ENCODE measurements around the gene VPS26A. TPM values are rescaled to one million over a fixed set of nuclear protein-coding genes. Genes with fewer than 3 reads are reported as not detected.

Gene VPS26A
- total RNA-seq, 4 donors from 2014 or later: 31.8 to 47.3 (median 38.4) TPM

DNA sequence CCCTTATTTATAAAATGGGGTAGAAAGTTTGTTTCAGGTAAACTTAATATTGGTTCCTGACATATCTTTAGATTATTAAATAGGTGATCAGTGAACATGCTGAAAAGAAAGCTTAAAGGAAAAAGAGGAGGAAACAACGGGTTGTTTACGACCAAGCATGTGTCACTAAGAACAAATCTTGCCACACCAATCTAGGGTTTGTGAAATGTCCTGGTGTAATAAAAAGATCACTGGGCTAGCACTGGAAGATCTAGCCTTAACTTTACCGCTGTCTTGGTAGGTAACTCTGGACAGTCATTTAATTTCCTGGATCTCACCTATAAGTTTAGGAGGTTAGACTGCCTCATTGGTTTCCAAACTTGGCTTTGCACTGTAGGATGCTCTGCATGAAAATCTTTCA is 19.0 kb downstream of the VPS26A start:
- 93% methylated on average over 3 of the region's 3 CpGs for WGBS
- Histone ChIP-seq H3K9me3 (no peaks in the 10 kb centered on the region), H3K4me1 (peaks cover 0 to 13% (median 5%) of the 10 kb centered on the region in 4 donors), H3K27ac (replicated peaks in 1 of 4) (no peak overlapping the region), H3K27me3 (no peaks in the 10 kb centered on the region), H3K4me3 (no peak overlapping the region), H3K36me3 (peaks cover 0 to 7% (median 4%) of the 10 kb centered on the region in 4 donors)
- no peak for DNase-seq (ENCODE audit: extremely low spot score)
- intact Hi-C loops (cut with DNase I): no loop called here
- no peak for TF ChIP-seq EP300 (IDR thresholded peaks at IDR 0.05)
- no peak for TF ChIP-seq POLR2AphosphoS5 (IDR thresholded peaks at IDR 0.05)
- TF ChIP-seq, protein P1, sequence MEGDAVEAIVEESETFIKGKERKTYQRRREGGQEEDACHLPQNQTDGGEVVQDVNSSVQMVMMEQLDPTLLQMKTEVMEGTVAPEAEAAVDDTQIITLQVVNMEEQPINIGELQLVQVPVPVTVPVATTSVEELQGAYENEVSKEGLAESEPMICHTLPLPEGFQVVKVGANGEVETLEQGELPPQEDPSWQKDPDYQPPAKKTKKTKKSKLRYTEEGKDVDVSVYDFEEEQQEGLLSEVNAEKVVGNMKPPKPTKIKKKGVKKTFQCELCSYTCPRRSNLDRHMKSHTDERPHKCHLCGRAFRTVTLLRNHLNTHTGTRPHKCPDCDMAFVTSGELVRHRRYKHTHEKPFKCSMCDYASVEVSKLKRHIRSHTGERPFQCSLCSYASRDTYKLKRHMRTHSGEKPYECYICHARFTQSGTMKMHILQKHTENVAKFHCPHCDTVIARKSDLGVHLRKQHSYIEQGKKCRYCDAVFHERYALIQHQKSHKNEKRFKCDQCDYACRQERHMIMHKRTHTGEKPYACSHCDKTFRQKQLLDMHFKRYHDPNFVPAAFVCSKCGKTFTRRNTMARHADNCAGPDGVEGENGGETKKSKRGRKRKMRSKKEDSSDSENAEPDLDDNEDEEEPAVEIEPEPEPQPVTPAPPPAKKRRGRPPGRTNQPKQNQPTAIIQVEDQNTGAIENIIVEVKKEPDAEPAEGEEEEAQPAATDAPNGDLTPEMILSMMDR (IDR thresholded peaks at IDR 0.05): no peak
- TF ChIP-seq POLR2A (IDR thresholded peaks at IDR 0.05; ENCODE audit: low read depth): no peak

- Histone ChIP-seq H3K36me3 (peaks cover 0 to 7% (median 3%) of the 10 kb centered on the region in 4 donors), H3K27ac (replicated peaks in 1 of 4) (no peak overlapping the region), H3K9me3 (no peaks in the 10 kb centered on the region), H3K4me3 (no peak overlapping the region), H3K4me1 (peaks cover 0 to 13% (median 5%) of the 10 kb centered on the region in 4 donors), H3K27me3 (no peaks in the 10 kb centered on the region)
- TF ChIP-seq, protein P1 (IDR thresholded peaks at IDR 0.05): no peak
- TF ChIP-seq EP300 (IDR thresholded peaks at IDR 0.05): no peak
- TF ChIP-seq POLR2AphosphoS5 (IDR thresholded peaks at IDR 0.05): no peak
- no peak for TF ChIP-seq POLR2A (IDR thresholded peaks at IDR 0.05; ENCODE audit: low read depth)
- intact Hi-C loops (cut with DNase I): no loop called here
- DNase-seq (ENCODE audit: extremely low spot score): no peak
- 100% methylated on average over 1 of the region's 1 CpG for WGBS
These were observed 21.4 kb downstream of the VPS26A start for GRCh38 chr10:69145329-69145728.

GRCh38 chr10:69145864-69146263 is 21.9 kb downstream of the VPS26A start:
- Histone ChIP-seq H3K27ac (replicated peaks in 1 of 4) (no peak overlapping the region), H3K36me3 (peaks cover 0 to 7% (median 3%) of the 10 kb centered on the region in 4 donors), H3K4me1 (peaks cover 0 to 13% (median 5%) of the 10 kb centered on the region in 4 donors), H3K9me3 (no peaks in the 10 kb centered on the region), H3K4me3 (no peak overlapping the region), H3K27me3 (no peaks in the 10 kb centered on the region)
- 96% methylated on average over 8 of the region's 8 CpGs for WGBS
- intact Hi-C loops (cut with DNase I): no loop called here
- TF ChIP-seq POLR2A (IDR thresholded peaks at IDR 0.05; ENCODE audit: low read depth): no peak
- TF ChIP-seq EP300 (IDR thresholded peaks at IDR 0.05): no peak
- TF ChIP-seq, protein P1 (IDR thresholded peaks at IDR 0.05): no peak
- TF ChIP-seq POLR2AphosphoS5 (IDR thresholded peaks at IDR 0.05): no peak
- DNase-seq (ENCODE audit: extremely low spot score): no peak

- Histone ChIP-seq H3K4me1 (peaks cover 0 to 13% (median 5%) of the 10 kb centered on the region in 4 donors), H3K27me3 (no peaks in the 10 kb centered on the region), H3K27ac (replicated peaks in 1 of 4) (no peak overlapping the region), H3K9me3 (no peaks in the 10 kb centered on the region), H3K36me3 (peaks cover 0 to 6% (median 3%) of the 10 kb centered on the region in 4 donors), H3K4me3 (no peak overlapping the region)
- DNase-seq (ENCODE audit: extremely low spot score): no peak
- intact Hi-C loops (cut with DNase I): no loop called here
- TF ChIP-seq EP300 (IDR thresholded peaks at IDR 0.05) (no peak), POLR2AphosphoS5 (IDR thresholded peaks at IDR 0.05) (no peak), POLR2A (IDR thresholded peaks at IDR 0.05; ENCODE audit: low read depth) (no peak)
- TF ChIP-seq, protein P1 (IDR thresholded peaks at IDR 0.05): no peak
- WGBS: 41% methylated on average over 2 of the region's 2 CpGs
These were observed 22.8 kb downstream of the VPS26A start for GRCh38 chr10:69146759-69147158.

DNA sequence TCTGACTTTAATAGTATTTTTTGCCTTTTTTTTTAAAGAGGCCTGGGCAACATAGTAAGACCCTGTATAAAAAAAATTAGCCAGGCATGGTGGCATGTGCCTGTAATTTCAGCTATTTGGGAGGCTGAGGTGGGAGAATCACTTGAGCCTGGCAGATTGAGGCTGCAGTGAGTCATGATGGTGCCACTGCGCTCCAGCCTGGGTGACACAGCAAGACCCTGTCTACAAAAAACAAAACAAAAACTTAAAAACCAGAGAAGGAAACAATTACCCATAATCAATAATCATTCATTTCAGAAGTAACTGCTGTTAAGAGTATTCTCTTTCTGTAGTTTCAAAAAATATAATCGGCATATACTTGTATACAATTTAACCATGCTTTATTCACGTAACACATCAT is 28.0 kb downstream of the VPS26A start:
- Histone ChIP-seq H3K36me3 (peaks cover 0 to 6% (median 1%) of the 10 kb centered on the region in 4 donors), H3K27me3 (no peaks in the 10 kb centered on the region), H3K4me3 (no peak overlapping the region), H3K4me1 (peaks cover 0 to 8% (median 5%) of the 10 kb centered on the region in 4 donors), H3K9me3 (no peaks in the 10 kb centered on the region), H3K27ac (replicated peaks in 1 of 4) (no peak overlapping the region)
- intact Hi-C loops (cut with DNase I): no loop called here
- no peak for TF ChIP-seq POLR2AphosphoS5 (IDR thresholded peaks at IDR 0.05)
- TF ChIP-seq, protein P1 (IDR thresholded peaks at IDR 0.05): no peak
- no peak for TF ChIP-seq POLR2A (IDR thresholded peaks at IDR 0.05; ENCODE audit: low read depth)
- TF ChIP-seq EP300 (IDR thresholded peaks at IDR 0.05): no peak
- 99% methylated on average over 3 of the region's 3 CpGs for WGBS
- no peak for DNase-seq (ENCODE audit: extremely low spot score)

Measured in esophagus muscularis mucosa (tissue), 4 donors.